GM10266 (cell line): ENCODE results near the gene TMEM131L.

ENCODE experiments used
- DNase-seq: peaks from one replicate; pipeline ENCODE4 v3.0.0; 2012; ENCODE audit errors: extremely low spot score
- CTCF ChIP-seq: IDR thresholded peaks from 2 replicates; pipeline ENCODE4 v1.5.1; 2012; ENCODE audit warnings: mild to moderate bottlenecking, low read depth; ENCODE audit not compliant: control insufficient read depth, insufficient read depth; ENCODE audit errors: missing control alignments

Gene TMEM131L

GRCh38 chr4:153486281-153487151 is 20.4 kb downstream of the TMEM131L start:
- DNase-seq, result no peak
- no peak for TF ChIP-seq CTCF

GRCh38 chr4:153488006-153488891 is 22.1 kb downstream of the TMEM131L start:
- DNase-seq, result peak; percentile 50
- no peak for TF ChIP-seq CTCF

GRCh38 chr4:153489856-153490558 is 23.8 kb downstream of the TMEM131L start:
- DNase-seq, result no peak
- no peak for TF ChIP-seq CTCF

- no peak for TF ChIP-seq CTCF
- no peak for DNase-seq
These were observed 24.9 kb downstream of the TMEM131L start for GRCh38 chr4:153490985-153491483.

- TF ChIP-seq CTCF, result no peak
- DNase-seq, result no peak
These were observed 28.4 kb downstream of the TMEM131L start for GRCh38 chr4:153494562-153494961.

GRCh38 chr4:153495480-153496193 is 29.5 kb downstream of the TMEM131L start:
- DNase-seq, result no peak
- no peak for TF ChIP-seq CTCF
